ENCODE data around the gene SCRG1. TPM values are rescaled to one million over a fixed set of nuclear protein-coding genes. Genes with fewer than 3 reads are reported as not detected.

Gene SCRG1
- total RNA-seq, 1 donor from 2014 or later, result not detected

DNA sequence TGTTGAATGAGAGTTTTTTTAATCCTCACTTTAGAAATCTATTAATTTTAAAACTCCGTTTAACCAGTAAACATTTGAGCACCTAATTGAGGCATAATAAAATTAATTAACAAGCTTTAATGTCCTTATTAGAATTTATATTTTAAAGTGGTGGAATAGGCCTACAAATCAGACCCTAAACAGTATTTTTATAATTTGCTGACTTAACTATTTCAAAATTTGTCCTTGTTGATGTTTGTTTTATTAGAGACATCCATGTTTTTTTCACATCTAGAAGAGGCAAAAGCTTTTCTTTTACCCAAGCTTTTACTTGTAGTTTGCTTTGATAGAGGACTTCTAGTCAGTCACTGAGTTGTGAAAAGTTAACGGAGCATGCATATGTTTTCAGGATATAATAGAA is 24.3 kb downstream of the SCRG1 start:
- no peaks in the 10 kb centered on the region for H3K9me3 Mint-ChIP-seq
- DNase-seq (no peak), ATAC-seq (ENCODE audit: low read depth) (no peak)
- intact Hi-C loops (cut with micrococcal nuclease), result loop anchor here (5.0 kb wide), 1 partner anchor 133 kb away; no protein-coding TSS in a partner anchor
- H3K27me3 Mint-ChIP-seq, result no peaks in the 10 kb centered on the region
- H3K27ac Mint-ChIP-seq, result no peak overlapping the region
- peaks cover 14% of the 10 kb centered on the region for H3K36me3 Mint-ChIP-seq (ENCODE audit: low read depth)
- ChIA-PET POLR2A (no interaction called here), CTCF (no interaction called here)
- H3K4me1 Mint-ChIP-seq, result peaks cover 12% of the 10 kb centered on the region
- TF ChIP-seq, protein P1, sequence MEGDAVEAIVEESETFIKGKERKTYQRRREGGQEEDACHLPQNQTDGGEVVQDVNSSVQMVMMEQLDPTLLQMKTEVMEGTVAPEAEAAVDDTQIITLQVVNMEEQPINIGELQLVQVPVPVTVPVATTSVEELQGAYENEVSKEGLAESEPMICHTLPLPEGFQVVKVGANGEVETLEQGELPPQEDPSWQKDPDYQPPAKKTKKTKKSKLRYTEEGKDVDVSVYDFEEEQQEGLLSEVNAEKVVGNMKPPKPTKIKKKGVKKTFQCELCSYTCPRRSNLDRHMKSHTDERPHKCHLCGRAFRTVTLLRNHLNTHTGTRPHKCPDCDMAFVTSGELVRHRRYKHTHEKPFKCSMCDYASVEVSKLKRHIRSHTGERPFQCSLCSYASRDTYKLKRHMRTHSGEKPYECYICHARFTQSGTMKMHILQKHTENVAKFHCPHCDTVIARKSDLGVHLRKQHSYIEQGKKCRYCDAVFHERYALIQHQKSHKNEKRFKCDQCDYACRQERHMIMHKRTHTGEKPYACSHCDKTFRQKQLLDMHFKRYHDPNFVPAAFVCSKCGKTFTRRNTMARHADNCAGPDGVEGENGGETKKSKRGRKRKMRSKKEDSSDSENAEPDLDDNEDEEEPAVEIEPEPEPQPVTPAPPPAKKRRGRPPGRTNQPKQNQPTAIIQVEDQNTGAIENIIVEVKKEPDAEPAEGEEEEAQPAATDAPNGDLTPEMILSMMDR (IDR thresholded peaks at IDR 0.05), result no peak
- H3K4me3 Mint-ChIP-seq, result no peak overlapping the region

DNA sequence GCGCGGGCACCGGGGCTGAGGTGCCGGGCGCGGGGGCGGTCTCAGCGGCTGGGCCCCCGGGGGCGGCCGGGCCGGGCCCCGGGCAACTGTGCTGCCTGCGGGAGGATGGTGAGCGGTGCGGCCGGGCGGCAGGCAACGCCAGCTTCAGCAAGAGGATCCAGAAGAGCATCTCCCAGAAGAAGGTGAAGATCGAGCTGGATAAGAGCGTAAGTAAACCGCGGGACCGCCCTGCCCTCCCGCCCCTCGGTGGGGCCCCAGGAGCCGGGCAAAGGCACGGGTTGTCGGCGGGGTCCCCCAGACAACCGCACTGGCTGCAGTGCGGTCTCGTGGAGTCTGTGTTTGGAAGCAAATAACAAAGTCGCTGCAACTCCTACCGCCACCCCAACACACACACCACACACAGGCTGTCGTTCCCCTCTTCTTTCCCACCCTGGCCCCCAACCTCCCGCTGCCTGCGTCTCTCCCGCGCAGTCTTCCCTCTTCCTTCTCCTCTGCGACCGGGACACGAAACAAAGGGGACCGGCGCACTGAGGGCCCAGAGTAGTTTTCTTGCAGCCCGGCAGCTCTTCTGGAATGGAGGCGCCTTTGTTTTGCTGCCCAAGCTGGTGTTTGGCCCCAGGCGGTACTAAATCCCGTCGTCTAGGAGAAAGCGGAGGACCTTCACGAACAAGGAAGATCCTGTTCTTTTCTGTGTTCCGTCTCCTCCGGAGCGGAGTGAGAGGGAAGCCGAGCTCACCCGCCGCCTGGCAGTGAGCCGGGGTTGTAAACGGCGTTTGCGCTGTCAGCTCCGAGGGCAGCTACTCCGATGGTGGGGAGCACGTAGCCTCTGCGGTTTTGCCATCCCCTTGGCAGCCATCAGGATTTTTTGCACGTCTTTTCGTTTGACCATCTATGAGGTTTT is 27.4 kb downstream of the SCRG1 start:
- TF ChIP-seq, protein P1 (IDR thresholded peaks at IDR 0.05), result no peak
- H3K27me3 Mint-ChIP-seq, result no peaks in the 10 kb centered on the region
- DNase-seq (peak; percentile 38), ATAC-seq (ENCODE audit: low read depth) (peak; percentile 6)
- H3K9me3 Mint-ChIP-seq, result no peaks in the 10 kb centered on the region
- peak overlapping the region; percentile 94 for H3K4me3 Mint-ChIP-seq
- ChIA-PET POLR2A (interaction anchor here (0.6 to 4.9 kb wide), 9 partner anchors 38 to 912 kb away, joined by 3 to 270 read pairs (median 4); partner anchors contain the start of genes CEP44, FBXO8, GALNT7 and HMGB2), CTCF (interaction anchor here (0.9 to 1.8 kb wide), 2 partner anchors 49 to 53 kb away, joined by 3 to 7 read pairs; no protein-coding TSS in a partner anchor)
- intact Hi-C loops (cut with micrococcal nuclease), result loop anchor here (2.0 to 5.0 kb wide), 2 partner anchors 45 to 136 kb away; no protein-coding TSS in a partner anchor
- peaks cover 14% of the 10 kb centered on the region for H3K36me3 Mint-ChIP-seq (ENCODE audit: low read depth)
- peaks cover 16% of the 10 kb centered on the region for H3K4me1 Mint-ChIP-seq
- peak overlapping the region; percentile 63 for H3K27ac Mint-ChIP-seq

DNA sequence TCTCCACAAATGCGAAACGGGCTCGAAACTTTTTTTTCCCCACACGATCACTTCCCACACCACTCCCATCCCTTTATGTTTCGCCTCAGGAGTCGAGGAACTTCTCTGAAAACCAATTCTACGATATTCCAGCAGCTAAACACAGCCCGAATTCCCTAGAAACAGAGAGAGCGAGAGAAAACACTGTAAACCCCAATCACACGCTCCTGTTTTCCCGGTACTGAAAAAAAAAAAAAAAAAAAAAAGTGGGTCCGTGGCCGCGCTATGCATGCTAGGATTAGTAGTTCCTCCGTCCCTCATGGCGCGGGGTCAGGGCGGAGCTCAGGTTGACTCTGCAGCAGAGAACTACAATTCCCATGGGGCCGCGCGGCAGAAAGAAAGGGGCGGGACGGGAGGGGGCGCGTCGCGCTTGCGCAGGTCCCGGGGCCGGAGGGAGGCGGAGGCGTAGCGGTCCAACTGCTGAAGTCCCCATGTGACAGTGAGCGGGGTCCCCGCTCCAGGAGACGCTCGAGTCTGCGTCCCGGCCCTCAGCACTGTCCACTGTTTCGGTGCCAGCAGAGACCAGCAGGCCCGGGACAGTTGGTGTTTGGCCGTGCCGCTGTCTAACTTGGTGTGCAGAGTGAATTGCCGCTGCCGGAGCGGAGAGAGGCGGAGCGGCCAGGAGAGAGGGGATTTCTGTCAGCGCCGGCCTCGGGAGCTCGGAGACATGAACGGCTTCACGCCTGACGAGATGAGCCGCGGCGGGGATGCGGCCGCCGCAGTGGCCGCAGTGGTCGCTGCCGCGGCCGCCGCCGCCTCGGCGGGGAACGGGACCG is 28.2 kb downstream of the SCRG1 start, which contains the start of gene SAP30:
Gene SAP30, plus strand, starts transcription at position 478 of the 815 bp plus-strand sequence. Its CDS starts 229 bp downstream, at position 707.
- Mint-ChIP-seq H3K36me3 (ENCODE audit: low read depth) (peaks cover 14% of the 10 kb centered on the region), H3K4me1 (peaks cover 16% of the 10 kb centered on the region), H3K27me3 (no peaks in the 10 kb centered on the region), H3K27ac (peak within 1 kb of the TSS; percentile 96), H3K9me3 (no peaks in the 10 kb centered on the region), H3K4me3 (peak within 1 kb of the TSS; percentile 100)
- ChIA-PET POLR2A (interaction anchor here (0.6 to 4.9 kb wide), 12 partner anchors 31 to 1152 kb away, joined by 3 to 270 read pairs (median 8); partner anchors contain the start of genes CEP44, FBXO8, GALNT7 and HMGB2), CTCF (interaction anchor here (0.6 to 1.8 kb wide), 2 partner anchors 52 to 54 kb away, joined by 3 to 7 read pairs; no protein-coding TSS in a partner anchor)
- TF ChIP-seq, protein P1 (IDR thresholded peaks at IDR 0.05), result no peak
- ATAC-seq (ENCODE audit: low read depth) (peak; percentile 86), DNase-seq (peak; percentile 84)
- intact Hi-C loops (cut with micrococcal nuclease), result loop anchor here (1.0 to 5.0 kb wide), 5 partner anchors 36 to 913 kb away; partner anchors contain the start of genes CEP44, FBXO8 and HMGB2

DNA sequence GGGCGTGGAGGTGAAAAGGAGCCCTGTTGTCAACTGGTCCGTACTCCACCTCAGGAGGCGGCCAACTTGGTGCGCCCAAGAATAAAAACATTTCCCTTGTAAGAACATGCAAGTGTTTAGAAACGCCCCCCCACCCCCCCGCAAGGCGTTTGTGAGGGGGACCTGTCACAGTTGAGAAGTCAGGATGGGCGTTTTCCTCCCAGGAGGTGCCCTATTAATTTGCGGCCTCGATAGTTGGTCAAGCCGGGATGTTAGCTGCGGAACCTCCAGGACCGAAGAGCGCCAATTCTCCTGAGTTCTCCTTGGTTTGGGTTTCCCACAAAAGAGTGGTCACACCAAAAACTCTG is 28.8 kb downstream of the SCRG1 start:
- Mint-ChIP-seq H3K36me3 (ENCODE audit: low read depth) (peaks cover 14% of the 10 kb centered on the region), H3K9me3 (no peaks in the 10 kb centered on the region), H3K27ac (peak overlapping the region; percentile 96), H3K4me3 (peak overlapping the region; percentile 100), H3K4me1 (peaks cover 16% of the 10 kb centered on the region), H3K27me3 (no peaks in the 10 kb centered on the region)
- ChIA-PET POLR2A (interaction anchor here (0.6 to 4.9 kb wide), 8 partner anchors 23 to 1153 kb away, joined by 3 to 270 read pairs (median 8); partner anchors contain the start of genes CEP44, FBXO8, GALNT7 and HMGB2), CTCF (interaction anchor here (0.6 to 0.9 kb wide), 2 partner anchors 48 to 54 kb away, joined by 3 to 4 read pairs; no protein-coding TSS in a partner anchor)
- intact Hi-C loops (cut with micrococcal nuclease), result loop anchor here (1.0 to 5.0 kb wide), 5 partner anchors 36 to 913 kb away; partner anchors contain the start of genes CEP44, FBXO8 and HMGB2
- no peak for DNase-seq
- TF ChIP-seq, protein P1 (IDR thresholded peaks at IDR 0.05), result no peak
- peak; percentile 19 for ATAC-seq (ENCODE audit: low read depth)

Data from activated B cell treated with CpG ODN at 0.5 μM for 24 hours (primary cell).